ENCODE data around the gene KCP. TPM values are rescaled to one million over a fixed set of nuclear protein-coding genes. Genes with fewer than 3 reads are reported as not detected.

KCP gene
- total RNA-seq, 2 experiments from 2014 or later, result 1.4 to 2.3 TPM

DNA sequence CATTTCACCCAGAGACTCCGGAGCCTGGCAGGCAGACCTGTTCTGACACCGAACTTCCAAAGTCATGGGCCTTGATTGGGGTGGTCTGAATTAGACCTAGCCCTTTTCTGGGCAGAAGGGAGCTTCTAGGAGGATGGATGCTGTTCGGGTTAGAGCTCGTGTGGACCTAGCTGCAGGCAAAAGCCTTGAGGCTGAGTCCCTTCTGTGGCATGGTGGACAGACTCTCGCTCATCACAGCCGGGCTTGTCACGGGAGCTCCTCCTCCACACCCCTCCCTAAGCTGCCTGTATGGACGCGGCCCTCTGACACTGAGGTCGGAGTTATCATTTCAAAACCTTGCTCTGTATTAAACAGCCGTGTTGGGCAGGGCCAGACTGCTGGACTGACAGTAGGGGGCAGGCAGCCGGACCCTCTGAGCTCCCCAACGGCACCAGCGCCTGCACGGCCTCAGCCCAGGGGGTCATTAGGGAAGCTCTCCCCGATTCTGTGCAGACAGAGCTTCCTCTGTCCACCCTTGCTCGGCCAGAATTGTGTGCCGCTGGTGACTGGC, 29.4 kb upstream of the KCP start:
- Histone ChIP-seq H3K9me3 (ENCODE audit: low read length) (no peaks in the 10 kb centered on the region), H3K4me3 (ENCODE audit: low read depth, low read length, poor library complexity, severe bottlenecking) (peak overlapping the region; percentile 60), H3K4me1 (ENCODE audit: insufficient read depth, low read length, poor library complexity, severe bottlenecking) (peaks cover 41% of the 10 kb centered on the region), H3K9me2 (ENCODE audit: insufficient read depth, low read length) (no peaks in the 10 kb centered on the region), H2AFZ (ENCODE audit: low read length) (peak overlapping the region; percentile 80; the same call in 1 of the 2 replicates), H3K36me3 (ENCODE audit: insufficient read depth, low read length) (no peaks in the 10 kb centered on the region), H3K4me2 (ENCODE audit: low read length) (peak overlapping the region; percentile 85), H3K79me2 (ENCODE audit: insufficient read depth, low read depth, low read length) (no peaks in the 10 kb centered on the region), H4K20me1 (ENCODE audit: insufficient read depth, low read length) (no peaks in the 10 kb centered on the region), H3K27ac (ENCODE audit: low read depth, low read length, poor library complexity, severe bottlenecking) (peak overlapping the region; percentile 75)
- peak; percentile 20 for DNase-seq (ENCODE audit: low spot score)
- BruUV-seq (replicated peaks), result no TSS peak
- intact Hi-C loops (cut with micrococcal nuclease; ENCODE audit: unreplicated experiment), result loop anchor here (1.0 kb wide), 2 partner anchors 15 to 69 kb away; no protein-coding TSS in a partner anchor
- POLR2A ChIA-PET, result interaction anchor here (0.5 to 4.0 kb wide), 12 partner anchors 11 to 189 kb away, joined by 3 to 29 read pairs (median 4); partner anchors contain the start of genes KCP and TNPO3
- no peak for TF ChIP-seq EZH2phosphoT487 (IDR thresholded peaks at IDR 0.05; ENCODE audit: borderline replicate concordance, low read depth, low read length)
- TF ChIP-seq, protein P1, sequence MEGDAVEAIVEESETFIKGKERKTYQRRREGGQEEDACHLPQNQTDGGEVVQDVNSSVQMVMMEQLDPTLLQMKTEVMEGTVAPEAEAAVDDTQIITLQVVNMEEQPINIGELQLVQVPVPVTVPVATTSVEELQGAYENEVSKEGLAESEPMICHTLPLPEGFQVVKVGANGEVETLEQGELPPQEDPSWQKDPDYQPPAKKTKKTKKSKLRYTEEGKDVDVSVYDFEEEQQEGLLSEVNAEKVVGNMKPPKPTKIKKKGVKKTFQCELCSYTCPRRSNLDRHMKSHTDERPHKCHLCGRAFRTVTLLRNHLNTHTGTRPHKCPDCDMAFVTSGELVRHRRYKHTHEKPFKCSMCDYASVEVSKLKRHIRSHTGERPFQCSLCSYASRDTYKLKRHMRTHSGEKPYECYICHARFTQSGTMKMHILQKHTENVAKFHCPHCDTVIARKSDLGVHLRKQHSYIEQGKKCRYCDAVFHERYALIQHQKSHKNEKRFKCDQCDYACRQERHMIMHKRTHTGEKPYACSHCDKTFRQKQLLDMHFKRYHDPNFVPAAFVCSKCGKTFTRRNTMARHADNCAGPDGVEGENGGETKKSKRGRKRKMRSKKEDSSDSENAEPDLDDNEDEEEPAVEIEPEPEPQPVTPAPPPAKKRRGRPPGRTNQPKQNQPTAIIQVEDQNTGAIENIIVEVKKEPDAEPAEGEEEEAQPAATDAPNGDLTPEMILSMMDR (conservative IDR thresholded peaks at IDR 0.05; ENCODE audit: low read length), result peak; percentile 58
- CTCF ChIA-PET (ENCODE audit: unreplicated experiment), result interaction anchor here (0.6 to 2.9 kb wide), 7 partner anchors 9 to 522 kb away, joined by 3 to 11 read pairs (median 4); partner anchors contain the start of gene ATP6V1F

DNA sequence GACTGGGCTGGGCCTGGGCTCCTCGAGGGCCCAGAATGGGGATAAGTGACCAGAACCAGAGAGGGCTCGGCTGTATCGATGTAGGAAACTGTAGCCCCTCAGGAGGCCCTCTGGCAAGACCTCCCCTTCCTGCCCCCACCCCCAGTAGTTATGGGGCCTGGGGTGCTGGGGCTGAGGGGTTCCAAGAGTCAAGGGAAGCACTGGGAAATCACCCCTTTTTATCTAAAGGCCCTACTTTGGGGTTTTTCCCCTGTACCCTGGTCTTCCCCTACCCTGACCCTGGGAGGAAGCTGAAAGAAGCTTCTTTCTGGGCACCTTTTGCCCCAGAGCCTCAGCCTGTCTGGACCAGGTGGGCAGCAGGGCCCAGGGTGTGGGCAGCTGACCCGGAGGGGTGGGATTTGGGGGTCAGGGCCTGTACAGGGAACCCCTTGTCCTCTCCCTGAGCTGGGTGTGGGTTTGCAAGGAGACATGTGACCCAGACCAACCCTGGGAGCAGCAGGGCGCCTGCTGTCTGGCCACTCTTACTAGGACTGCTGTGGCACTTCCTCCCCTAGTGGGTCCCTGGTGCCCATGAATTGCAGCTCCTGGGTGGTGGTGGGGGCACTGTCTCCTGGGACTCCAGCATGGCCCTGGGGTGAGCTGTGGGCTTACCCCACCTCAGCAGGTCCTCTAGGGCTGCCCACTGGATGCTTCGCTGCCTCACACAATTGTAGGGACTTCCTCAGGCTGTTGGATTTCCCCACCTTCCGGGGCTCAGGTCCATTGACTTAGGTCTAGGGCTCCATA, 28.8 kb upstream of the KCP start:
- Histone ChIP-seq H3K79me2 (ENCODE audit: insufficient read depth, low read depth, low read length) (no peaks in the 10 kb centered on the region), H3K4me2 (ENCODE audit: low read length) (peak overlapping the region; percentile 85), H3K9me2 (ENCODE audit: insufficient read depth, low read length) (no peaks in the 10 kb centered on the region), H3K4me1 (ENCODE audit: insufficient read depth, low read length, poor library complexity, severe bottlenecking) (peaks cover 48% of the 10 kb centered on the region), H3K36me3 (ENCODE audit: insufficient read depth, low read length) (no peaks in the 10 kb centered on the region), H2AFZ (ENCODE audit: low read length) (peak overlapping the region; percentile 80; the same call in 1 of the 2 replicates), H4K20me1 (ENCODE audit: insufficient read depth, low read length) (no peaks in the 10 kb centered on the region), H3K4me3 (ENCODE audit: low read depth, low read length, poor library complexity, severe bottlenecking) (no peak overlapping the region), H3K9me3 (ENCODE audit: low read length) (no peaks in the 10 kb centered on the region), H3K27ac (ENCODE audit: low read depth, low read length, poor library complexity, severe bottlenecking) (no peak overlapping the region)
- intact Hi-C loops (cut with micrococcal nuclease; ENCODE audit: unreplicated experiment), result no loop called here
- no peak for TF ChIP-seq EZH2phosphoT487 (IDR thresholded peaks at IDR 0.05; ENCODE audit: borderline replicate concordance, low read depth, low read length)
- TF ChIP-seq, protein P1 (conservative IDR thresholded peaks at IDR 0.05; ENCODE audit: low read length), result no peak
- ChIA-PET CTCF (ENCODE audit: unreplicated experiment) (interaction anchor here (0.6 to 2.9 kb wide), 5 partner anchors 9 to 112 kb away, joined by 3 to 11 read pairs (median 4); partner anchors contain the start of gene ATP6V1F), POLR2A (interaction anchor here (0.5 to 4.0 kb wide), 9 partner anchors 12 to 189 kb away, joined by 3 to 29 read pairs (median 8); partner anchors contain the start of genes KCP and TNPO3)
- DNase-seq (ENCODE audit: low spot score), result no peak
- no TSS peak for BruUV-seq (replicated peaks)
